CD4-positive, alpha-beta T cell treated with Interferon alpha-2 for 1 hour (primary cell): ENCODE data around the gene DCP1B.

Source experiments
- DNase-seq, 2 donors: peaks; one replicate each; pipeline ENCODE4 v3.0.0-alpha.2; 2020 to 2022

Gene DCP1B

DNA sequence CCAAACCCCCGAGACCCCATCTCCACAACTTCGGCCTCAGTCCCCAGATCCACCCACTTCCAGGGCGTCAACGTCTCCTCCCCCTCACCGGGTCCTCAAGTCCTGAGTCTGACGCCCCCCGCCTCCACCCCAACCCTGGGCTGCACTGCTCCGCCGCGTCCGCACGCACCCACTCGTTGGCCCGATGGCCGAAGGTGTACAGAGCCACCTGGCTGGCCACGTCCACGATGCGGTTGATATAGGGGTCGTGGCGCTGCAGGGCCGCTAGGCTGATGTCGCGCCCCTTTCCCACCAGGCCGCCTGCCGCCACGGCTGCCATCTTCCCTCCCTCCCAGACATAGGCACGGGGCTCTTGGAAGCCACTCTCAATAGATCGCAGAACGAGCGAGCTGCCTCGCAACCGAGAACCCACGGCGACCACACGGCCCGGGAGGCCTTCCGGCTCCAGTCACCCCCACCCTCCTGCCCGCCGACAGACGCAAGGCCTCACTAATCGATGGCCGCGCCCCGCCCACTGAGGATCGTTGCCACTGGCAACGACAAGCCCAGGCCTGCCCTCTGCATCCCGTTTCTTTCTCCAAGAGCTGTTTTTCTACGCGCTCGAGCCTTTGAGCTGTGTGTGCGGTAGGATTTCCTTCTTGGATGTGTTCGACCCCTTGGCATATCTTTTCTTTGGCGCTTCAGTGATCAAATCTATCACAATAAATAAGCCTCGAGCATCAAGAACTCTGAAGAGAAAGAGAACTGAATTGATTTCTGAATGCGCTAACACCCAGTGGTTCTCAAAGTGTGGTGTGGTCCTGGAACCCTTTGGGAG, at the start of gene DCP1B:
DCP1B (minus strand) TSS at position 345 of the 817 bp plus-strand sequence; CDS start at position 319, 26 bp downstream.
- peak; percentile 93 to 94 for DNase-seq

DNA sequence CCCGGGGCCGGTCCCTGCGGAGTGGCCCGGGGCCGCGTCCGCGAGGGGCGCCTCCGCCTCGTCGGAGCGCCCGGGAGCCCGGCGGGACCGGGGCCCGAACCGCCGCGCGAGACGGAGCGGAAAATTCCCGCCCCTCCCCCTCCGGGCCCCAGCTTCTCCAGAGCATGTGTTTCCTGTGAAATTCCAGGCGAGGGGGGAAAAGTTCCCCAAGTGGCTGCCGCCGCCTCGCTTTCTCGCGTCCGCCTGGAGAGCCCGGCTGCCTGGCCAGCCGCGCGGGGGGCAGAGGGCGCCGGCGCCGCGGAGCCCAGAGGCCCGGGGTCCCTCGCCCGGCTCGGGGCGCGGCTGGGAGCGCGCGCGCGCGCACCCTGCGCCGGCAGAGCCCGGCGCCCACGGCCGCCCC, 49.4 kb upstream of the DCP1B start:
- DNase-seq = no peak

DNA sequence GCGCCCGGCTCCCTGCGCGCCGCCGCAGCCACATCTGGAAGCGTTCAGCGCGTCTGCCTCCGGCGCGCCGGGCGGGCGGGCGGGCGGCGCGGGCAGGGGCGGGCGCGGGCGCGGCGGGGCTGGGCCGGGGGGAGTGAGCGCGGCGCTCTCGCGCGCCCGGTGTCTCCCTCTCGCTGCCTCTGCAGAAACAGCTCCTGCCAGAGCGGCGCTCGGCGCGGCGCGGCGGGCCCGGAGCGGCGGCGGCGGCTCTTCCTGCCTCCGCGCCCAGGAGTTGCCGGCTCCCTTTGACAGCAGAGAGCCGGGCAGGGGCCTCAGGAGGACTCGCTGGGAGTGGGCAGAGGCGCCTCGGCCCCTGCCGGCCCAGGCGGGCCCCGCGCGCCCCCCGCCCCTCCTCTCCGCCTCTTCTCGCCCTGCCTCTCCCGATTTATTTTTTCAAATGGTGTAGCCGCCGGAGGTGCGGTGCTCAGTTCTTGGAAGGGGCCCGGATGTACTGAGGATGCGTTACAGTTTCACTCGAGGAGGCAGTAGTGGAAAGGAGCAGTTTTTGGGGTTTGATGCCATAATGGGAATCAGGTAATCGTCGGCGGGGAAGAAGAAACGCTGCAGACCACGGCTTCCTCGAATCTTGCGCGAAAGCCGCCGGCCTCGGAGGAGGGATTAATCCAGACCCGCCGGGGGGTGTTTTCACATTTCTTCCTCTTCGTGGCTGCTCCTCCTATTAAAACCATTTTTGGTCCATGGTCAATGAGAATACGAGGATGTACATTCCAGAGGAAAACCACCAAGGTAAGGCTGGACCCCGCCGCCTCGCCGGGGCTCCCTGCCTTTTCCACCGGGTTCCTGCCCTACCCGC, 48.8 kb upstream of the DCP1B start, which contains the start of gene CACNA1C:
CACNA1C (plus strand) TSS at position 162 of the 853 bp plus-strand sequence; CDS start at position 738, 576 bp downstream.
- DNase-seq = peak in 1 of 2 donors; percentile 47

DNA sequence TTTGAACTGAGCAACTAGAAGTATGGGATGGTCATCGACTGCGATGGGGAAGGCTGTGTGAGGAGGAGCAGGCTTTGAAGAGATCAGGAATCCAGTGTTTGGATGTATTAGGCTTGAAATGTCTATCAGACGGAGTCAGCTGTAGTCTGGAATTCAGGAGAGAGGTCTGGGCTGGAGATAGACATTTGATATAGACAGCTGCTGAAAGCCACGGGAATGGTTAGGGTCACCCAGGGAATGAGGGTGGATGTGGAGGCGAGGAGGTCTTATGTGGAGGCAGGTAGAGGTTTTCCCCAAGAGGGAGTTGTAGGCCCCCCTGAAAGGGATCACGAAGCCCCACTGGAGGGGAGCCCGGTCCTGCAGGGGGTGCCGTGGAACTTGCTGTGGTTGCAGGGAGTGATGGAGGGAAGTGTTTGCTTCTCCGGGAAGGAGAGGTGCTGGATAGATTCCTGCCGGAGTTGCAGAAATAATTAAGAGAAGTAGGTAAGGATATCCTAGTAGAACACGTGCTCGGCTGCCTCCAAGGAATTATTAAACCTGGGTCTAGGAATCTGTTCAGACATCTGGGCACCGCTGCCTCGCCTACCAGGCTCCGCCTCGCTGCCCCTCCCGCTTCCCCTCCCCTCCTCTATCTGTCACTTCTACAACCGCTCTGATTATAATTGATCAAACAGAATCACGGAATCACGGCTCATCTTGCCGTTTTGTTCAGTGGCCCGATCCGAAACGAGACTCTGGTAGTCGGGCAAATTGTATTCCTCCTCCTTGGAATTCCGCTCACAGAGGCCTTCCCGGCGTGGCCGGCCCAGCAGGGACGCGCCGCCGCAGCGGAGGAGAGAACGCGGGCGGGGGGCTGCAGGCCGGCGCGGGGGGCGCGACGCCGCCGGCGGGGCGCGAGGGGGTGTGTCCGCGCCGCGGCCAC, 47.7 kb upstream of the DCP1B start:
- DNase-seq = no peak

DNA sequence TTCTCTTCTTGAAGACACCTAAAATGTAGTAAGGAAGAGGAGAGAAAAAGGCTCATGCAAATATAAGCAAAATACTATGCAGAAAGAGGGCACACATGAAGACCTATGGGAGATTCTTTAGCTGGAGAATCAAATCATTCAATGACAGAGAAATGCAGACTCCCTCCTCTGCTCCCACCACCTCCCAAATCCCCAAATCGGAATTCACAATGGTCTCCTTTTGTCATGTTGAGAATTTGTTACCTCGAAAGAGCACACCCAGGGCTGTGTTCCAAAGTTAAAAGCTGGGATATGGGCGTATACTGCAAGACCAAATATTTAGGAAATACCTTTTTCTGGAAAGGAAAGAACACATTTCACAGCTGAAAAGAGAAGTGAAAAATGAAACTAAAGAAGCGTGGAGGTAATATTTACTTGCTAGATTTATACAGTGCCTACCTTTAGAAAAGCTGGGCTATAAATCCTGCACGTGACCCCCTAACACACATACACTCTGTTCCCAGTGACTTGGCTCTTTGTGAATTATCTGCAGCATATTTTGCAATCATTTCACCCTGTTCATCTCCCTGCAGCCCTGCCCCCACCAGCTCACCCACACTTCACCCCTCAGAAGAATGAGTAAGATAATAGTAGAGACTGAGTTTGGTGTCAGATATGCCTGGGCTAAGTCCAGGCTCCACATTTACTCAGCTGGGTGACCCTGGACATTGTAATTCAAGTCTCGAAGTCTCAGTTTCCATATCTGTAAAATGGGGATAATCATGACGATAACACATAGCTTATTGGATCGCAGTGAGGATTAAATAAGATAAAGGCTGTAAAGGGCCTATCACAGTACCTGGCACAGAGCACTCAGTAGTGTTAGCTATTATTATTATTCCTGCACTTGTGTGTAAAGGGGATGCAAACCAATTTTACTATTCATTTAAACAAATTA, 45.6 kb upstream of the DCP1B start:
- DNase-seq = no peak

DNA sequence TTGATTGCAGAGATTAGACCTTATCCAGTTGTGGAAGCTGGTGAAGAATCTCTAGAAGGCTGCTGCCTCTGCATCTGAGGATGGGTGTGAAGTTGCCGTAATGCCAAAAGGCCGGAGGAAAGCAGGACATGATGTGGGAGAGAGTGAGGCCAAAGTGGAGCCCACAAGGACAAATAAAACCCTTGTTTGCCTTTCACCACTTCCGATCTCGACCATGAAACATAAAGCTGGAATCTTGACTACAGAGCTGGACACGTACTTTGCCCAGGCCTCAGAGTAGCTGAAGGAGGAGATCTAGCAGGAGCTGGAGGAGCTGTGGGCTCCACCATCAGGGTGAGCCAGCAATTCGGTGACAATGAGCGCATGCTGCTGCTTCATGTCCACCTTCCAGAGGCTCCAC, 43.5 kb upstream of the DCP1B start:
- no peak for DNase-seq

DNA sequence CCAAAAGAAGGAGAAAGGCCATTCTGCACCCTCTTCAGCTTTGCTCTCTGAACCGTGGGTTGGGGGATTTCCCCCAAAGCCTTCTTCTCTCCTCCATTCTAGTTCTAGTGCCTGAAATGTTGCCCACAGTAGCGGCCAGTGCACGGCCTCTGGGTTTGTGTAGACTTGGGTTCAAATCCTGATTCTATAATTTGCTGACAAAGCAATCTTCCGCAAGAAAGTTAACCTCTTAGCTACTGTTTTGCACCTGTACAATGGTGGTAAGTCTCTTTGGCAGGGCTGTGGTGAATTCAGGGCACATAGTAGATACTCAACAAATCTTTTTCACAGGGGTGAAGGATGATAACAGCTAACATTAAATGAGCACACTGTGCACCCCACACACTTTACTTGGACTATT, 42.7 kb upstream of the DCP1B start:
- DNase-seq = no peak

DNA sequence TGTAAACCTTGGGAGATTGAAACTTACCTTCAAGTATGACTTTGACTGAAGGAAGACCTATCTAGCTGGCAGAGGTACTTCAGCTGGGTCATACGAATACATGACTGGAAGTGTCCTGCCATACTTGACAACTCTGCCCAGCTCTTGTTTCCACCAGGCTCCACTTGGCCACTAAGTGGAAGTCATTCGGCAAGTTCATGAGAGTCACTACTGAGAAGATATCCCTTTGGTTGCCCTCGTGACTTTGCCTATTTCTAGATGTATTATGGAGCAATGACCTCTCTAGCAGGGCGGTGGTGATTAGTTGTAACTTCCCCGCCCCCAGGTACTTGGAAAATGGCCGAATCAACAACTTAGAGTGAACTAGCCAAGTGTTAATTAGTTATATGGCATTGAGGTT, 39.9 kb upstream of the DCP1B start:
- DNase-seq = no peak

DNA sequence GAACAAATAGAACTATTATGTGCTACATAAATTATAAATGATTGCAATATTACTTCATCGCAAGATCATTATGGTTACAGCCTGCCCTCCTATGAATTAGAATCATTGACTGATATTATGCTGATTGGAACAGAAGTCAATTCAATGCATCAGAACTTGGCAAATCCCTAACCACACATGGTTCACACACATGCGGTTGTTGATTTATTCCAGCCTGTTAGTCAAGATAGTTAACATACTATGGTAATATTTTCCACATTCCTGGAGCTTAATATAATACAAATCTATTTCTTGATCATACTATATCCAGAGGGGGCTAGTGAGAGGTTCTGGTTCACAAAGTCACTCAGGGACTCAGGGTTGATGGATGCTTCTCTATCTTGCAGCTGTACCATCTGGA, 38.8 kb upstream of the DCP1B start:
- no peak for DNase-seq

DNA sequence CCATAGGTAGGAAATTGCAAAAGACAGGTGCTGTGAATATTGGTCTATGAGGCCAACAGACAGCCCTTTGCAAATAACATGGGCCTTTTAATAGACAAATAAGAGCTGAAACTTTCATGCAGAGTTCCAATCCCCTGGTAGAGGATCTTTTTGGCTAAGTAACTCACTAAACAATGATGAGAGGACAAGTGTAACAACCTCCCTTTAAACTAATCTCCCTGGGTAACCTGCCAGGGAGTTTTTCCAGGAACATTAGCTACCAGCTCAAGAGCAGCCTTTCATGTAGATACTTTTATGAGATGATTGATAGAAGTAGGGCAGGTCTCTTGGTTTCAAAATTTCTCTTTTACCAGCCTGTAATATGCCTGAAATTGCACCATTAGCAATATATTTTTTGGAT, 34.8 kb upstream of the DCP1B start:
- DNase-seq = no peak

DNA sequence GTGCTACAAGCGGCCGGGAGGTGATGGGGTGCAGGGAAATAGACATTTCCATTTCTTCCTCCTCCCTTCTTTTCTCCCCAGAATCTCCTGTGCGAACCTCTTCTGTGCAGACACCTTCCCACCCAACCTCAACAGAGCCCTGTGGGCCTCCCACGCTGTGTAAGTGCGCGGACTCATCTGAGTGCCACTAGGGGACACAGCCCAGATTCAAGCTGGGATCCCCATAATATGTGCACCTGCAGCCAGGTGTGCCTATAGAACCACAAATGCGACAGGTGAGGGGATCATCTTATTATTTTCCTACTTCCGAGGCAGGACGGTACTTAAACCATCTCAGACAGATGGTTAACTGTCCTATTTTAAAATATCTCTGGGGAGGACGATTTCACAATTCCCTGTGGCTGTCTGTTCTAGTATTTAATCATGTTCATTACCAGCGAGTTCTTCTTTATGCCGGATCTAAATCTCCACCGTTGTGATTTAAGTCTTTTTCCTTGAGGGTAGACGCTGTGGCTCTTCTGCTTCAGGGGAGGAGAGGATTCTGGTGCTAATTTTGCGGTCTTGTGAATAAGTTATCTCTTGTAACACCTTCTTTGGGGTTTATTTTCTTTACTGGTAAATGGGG, 31.3 kb upstream of the DCP1B start:
- no peak for DNase-seq

DNA sequence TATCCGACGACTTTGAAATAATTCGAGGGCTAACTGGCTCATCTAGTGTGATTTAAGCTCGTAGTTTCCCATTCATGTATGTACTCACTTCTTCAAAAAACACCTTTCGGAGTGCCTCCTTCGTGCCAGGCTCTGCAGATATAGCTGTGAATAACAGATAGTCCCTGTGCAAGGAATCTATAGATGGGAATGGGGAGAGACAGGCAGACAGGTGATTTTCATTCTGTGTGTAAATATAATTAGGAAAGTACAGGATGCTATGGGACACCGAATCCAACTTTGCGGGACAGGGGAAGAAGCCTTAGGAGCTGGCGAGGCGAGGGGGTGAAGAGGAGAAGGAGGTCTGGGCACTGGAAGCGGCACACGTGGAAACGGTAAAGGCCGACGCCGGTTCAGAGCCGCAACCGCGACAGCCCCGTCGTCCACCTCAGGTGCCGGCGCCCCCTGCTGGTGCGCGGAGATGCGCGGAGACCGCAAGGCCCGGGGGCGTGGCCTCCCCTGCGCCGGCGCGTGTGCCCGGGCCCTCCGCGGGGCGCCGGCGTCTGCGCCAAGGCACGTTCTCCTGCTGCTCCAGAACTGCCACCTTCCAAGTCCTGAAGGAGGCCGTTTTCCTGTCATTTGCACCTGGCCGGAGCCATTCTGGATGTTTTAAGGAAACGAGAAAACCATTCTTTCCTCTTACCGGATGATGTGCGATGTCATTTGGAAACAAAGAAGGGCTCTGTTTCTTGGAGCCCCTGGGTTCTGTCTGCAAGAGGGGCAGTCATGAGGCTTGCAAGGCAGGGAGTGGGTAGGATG, 30.6 kb upstream of the DCP1B start:
- peak; percentile 81 to 87 for DNase-seq

DNA sequence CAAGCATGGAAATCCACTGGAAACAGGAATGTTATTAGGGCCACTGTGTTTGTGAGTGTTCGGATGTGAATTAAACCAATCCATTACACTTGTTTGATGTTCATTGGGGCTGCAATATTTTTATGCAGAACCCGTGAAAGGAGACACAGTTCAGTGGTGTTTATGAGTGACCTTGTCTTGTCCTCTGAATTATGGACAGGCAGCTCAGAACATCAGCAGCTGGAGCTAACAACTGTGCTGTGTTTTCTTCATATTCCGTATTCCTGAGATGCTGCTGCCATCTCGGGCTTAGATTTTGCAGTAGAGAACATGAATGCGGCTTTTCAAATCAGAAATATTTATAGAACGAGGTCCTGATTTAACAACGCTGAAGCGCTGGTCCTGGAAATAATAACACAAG, 28.2 kb upstream of the DCP1B start:
- no peak for DNase-seq

DNA sequence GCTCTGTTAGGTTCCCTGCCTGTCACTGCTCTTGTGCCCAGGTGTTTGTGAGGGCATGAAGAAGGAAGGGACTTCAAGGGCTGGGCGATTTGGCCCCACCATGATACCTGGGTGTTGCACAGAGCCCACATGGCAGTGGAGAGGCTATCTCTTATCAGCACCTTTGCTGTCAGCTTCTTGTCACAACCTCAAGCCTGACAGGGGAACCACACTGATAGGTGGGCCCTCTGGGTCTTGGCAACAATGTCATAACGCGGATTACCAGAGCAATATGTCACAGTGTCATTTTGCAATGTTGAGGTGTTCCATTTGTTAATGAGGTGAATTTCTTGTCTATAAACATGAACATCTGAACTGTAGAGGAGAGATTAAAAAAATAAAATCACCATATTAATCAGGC, 25.6 kb upstream of the DCP1B start:
- no peak for DNase-seq

DNA sequence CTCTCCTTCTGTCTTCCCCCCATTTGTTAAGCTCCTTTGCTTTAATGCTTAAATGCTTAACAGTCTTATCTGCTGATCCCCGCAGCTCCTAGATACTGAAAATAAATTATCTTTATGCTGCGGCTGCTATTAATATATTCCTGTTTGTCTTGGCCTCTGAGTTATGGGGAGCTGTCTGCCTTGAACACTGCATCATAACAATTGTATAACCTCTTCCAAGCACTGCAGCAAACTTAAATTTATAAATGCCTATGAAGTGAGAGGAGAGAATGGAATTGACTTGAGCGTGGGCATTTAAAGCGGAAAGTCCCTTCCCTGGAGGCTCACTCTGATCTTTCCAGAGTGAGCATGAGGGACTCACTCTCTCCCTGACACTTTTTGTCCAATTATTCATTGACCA, 23.1 kb upstream of the DCP1B start:
- no peak for DNase-seq

DNA sequence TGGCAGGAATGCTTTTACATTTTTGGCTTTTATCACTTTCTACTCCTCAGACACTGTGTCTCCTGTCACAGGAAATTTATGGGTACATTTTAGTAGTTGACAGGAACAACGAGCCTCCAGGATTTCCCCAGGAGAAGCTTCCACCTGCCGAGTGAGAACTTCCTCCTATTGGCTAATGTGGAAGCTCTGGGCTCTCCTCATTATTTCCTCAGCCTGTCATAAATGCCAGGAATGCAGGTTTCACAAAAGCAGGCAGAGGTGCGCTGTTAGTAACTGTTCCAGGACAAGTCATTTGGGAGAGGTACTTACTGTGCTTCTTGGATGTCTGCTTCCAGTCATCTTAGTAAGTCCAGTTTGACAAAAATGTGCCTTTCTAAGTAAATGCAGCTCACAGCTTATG, 19.1 kb upstream of the DCP1B start:
- no peak for DNase-seq

DNA sequence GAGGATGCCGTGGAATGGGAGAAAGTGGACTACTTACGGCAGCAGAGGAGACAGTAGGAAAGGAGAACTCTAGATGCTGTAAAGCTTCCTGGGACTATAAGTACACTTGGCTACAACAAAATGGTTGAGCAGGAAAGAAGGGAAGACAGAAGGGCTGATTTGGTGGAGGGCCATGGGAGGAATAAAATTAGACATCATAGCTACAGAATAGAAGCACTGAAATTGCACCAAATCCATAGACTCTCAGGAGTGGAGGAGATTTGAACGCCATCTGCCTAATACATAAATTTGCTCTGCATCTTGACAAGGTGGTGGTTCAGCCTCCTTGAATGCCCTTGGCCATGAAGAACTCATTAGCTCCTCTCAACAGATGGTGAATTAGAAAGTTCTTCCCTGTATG, 16.3 kb upstream of the DCP1B start:
- no peak for DNase-seq

DNA sequence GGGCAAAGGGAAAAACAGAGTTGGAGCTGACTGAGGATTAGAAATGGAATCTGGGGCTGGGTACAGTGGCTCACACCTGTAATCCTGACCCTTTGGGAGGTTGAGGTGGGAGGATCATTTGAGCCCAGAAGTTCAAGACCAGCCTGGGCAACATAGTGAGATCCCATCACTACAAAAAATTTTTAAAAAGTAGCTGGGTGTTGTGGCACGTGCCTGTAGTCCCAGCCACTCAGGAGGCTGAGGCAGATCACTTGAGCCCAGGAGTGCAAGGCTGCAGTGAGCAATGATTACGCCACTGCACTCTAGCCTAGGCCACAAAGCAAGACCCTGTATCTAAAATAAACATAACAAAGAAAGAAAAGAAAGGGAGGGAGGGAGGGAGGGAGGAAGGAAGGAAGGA, 14.9 kb upstream of the DCP1B start:
- no peak for DNase-seq

DNA sequence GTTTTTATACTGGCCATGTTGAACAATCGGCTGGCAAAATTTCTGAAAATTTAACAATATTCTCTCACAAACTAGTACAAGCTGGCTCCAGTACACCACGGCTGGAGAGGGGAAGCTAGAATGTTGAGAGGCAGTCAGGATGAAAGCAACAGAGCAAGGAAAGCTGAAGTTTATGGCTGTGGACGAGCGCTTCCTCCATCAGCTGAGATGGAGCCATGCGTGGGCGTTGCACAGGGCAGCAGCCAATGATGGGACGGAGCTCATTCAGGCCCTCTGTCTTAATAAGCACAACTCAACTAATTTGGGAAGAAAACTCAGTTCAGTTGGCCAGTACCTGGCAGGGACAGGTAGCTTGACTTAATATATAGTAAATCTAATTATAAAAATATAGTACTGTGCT, 14.1 kb upstream of the DCP1B start:
- DNase-seq = no peak
